ENCODE data around the gene GPC6.

The GPC6 gene

DNA sequence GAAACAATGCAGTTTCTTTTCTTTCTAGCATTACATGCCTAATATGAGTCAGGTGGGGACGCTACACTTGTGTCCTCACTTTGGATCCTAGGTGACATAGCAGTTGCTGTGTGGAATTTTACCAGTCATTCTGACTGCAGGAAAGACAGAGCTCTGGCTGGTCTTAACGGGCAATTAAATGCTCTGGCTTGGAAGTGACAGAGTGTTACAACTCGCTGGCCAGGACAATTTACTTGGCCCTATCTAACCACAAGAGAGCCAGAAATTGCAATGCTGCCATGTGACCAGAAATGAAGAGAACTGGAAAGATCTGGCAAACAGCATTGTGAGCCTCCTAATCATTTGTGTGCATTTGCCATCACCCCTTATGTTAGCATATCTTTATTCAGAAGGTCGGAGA lies 901.8 kb downstream of the GPC6 start:
- no peak overlapping the region for H3K27ac ChIP-seq
- no peaks in the 10 kb centered on the region for H3K79me2 ChIP-seq (ENCODE audit: insufficient read depth, low read depth)
- H3K4me3 ChIP-seq (IDR thresholded peaks at IDR 0.05; ENCODE audit: insufficient read depth, low read depth, low read length): no peak overlapping the region
- H3K9ac ChIP-seq: no peak overlapping the region
- H2AFZ ChIP-seq (ENCODE audit: low read depth): no peak overlapping the region
- no peaks in the 10 kb centered on the region for H4K20me1 ChIP-seq (ENCODE audit: insufficient read depth)
- no peaks in the 10 kb centered on the region for H3K36me3 ChIP-seq (ENCODE audit: insufficient read depth)
- H3K4me1 ChIP-seq (ENCODE audit: low read depth, poor library complexity, severe bottlenecking): peaks cover 16% of the 10 kb centered on the region
- no peaks in the 10 kb centered on the region for H3K27me3 ChIP-seq (ENCODE audit: insufficient read depth, low read depth)
- TF ChIP-seq, protein P1, sequence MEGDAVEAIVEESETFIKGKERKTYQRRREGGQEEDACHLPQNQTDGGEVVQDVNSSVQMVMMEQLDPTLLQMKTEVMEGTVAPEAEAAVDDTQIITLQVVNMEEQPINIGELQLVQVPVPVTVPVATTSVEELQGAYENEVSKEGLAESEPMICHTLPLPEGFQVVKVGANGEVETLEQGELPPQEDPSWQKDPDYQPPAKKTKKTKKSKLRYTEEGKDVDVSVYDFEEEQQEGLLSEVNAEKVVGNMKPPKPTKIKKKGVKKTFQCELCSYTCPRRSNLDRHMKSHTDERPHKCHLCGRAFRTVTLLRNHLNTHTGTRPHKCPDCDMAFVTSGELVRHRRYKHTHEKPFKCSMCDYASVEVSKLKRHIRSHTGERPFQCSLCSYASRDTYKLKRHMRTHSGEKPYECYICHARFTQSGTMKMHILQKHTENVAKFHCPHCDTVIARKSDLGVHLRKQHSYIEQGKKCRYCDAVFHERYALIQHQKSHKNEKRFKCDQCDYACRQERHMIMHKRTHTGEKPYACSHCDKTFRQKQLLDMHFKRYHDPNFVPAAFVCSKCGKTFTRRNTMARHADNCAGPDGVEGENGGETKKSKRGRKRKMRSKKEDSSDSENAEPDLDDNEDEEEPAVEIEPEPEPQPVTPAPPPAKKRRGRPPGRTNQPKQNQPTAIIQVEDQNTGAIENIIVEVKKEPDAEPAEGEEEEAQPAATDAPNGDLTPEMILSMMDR (conservative IDR thresholded peaks at IDR 0.05; ENCODE audit: low read depth, low read length): no peak
- H3K4me2 ChIP-seq: 0 out of 2 replicates have a peak overlapping the region, but pooled peaks have one; percentile 72

DNA sequence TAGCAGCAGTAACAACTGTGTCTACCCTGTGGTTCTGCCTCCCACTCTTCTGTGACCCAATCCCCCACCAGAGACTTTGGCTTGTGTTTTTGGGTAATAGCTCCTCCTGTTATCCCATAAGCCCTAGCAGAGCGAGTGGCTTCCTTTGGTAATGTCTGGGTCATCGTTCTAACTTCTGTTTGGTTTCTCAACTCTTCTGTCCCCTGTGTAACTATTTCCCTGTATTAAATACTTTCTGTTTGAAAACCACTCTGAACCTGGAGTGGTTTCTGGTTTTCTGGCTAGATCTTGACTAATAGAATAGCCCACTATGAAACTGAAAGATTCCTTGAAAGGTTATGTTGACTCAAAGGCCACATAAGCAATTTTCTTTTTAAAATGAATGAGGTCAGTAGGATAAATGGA lies 902.9 kb downstream of the GPC6 start:
- no peaks in the 10 kb centered on the region for H4K20me1 ChIP-seq (ENCODE audit: insufficient read depth)
- H3K27ac ChIP-seq: peak overlapping the region; percentile 37; the same call in 1 of the 2 replicates
- H3K4me2 ChIP-seq: peak overlapping the region; percentile 72
- H2AFZ ChIP-seq (ENCODE audit: low read depth): no peak overlapping the region
- no peaks in the 10 kb centered on the region for H3K79me2 ChIP-seq (ENCODE audit: insufficient read depth, low read depth)
- H3K9ac ChIP-seq: no peak overlapping the region
- no peaks in the 10 kb centered on the region for H3K36me3 ChIP-seq (ENCODE audit: insufficient read depth)
- TF ChIP-seq, protein P1 (conservative IDR thresholded peaks at IDR 0.05; ENCODE audit: low read depth, low read length): no peak
- no peaks in the 10 kb centered on the region for H3K27me3 ChIP-seq (ENCODE audit: insufficient read depth, low read depth)
- no peak overlapping the region for H3K4me3 ChIP-seq (IDR thresholded peaks at IDR 0.05; ENCODE audit: insufficient read depth, low read depth, low read length)
- H3K4me1 ChIP-seq (ENCODE audit: low read depth, poor library complexity, severe bottlenecking): peaks cover 16% of the 10 kb centered on the region

DNA sequence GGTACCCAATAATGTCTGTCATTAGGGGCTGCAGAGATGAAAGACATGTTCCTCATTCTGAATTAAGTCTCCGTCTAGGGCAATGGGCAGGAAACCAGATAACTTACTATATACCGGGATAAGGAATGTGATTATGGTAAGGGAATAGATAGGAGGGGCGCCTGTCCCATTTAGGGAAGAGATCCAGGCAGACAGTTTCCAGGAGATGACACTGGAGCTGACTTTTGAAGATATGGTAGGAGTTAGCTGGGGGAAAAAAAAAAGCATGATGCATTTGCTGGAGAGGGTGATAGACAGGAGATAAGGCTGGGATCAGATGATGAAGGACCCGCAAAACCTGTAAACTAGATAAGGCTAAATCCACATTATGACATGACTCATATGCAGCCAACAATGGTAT lies 912.2 kb downstream of the GPC6 start:
- H3K79me2 ChIP-seq (ENCODE audit: insufficient read depth, low read depth): no peaks in the 10 kb centered on the region
- H3K4me3 ChIP-seq (IDR thresholded peaks at IDR 0.05; ENCODE audit: insufficient read depth, low read depth, low read length): no peak overlapping the region
- no peak overlapping the region for H3K9ac ChIP-seq
- no peaks in the 10 kb centered on the region for H3K36me3 ChIP-seq (ENCODE audit: insufficient read depth)
- H3K27me3 ChIP-seq (ENCODE audit: insufficient read depth, low read depth): no peaks in the 10 kb centered on the region
- H3K27ac ChIP-seq: no peak overlapping the region
- no peaks in the 10 kb centered on the region for H3K4me1 ChIP-seq (ENCODE audit: low read depth, poor library complexity, severe bottlenecking)
- H4K20me1 ChIP-seq (ENCODE audit: insufficient read depth): no peaks in the 10 kb centered on the region
- no peak overlapping the region for H2AFZ ChIP-seq (ENCODE audit: low read depth)
- no peak overlapping the region for H3K4me2 ChIP-seq
- TF ChIP-seq, protein P1 (conservative IDR thresholded peaks at IDR 0.05; ENCODE audit: low read depth, low read length): no peak

DNA sequence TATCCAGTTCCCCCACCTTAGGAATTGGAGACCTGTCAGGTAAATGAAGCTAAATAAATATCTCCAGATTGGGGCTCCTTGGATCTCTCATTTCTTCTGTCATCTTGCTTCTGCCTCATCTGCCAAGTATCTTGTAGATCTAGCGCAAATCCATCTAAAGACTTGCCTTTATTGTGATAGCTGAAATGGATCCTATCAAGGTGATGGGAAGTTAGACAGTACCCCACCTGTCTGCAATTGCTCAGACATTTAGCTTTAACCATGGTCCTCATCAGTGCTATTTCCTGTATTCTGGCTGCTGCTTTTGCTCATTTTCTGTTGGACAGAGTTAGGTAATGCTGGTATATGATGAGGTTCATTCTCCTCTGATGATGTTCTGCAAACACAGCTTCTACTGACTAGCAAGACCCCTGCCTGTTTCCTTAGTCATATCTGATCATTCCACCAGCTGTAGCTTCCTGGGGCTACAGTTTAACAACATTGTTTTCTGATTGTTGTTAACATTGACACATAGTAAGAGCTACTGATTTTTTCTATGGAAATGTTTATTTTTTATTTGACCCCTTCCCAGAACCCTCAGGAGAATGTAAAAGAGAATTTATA lies 912.9 kb downstream of the GPC6 start:
- no peak overlapping the region for H3K4me3 ChIP-seq (IDR thresholded peaks at IDR 0.05; ENCODE audit: insufficient read depth, low read depth, low read length)
- no peak overlapping the region for H3K27ac ChIP-seq
- H3K4me2 ChIP-seq: no peak overlapping the region
- no peak overlapping the region for H3K9ac ChIP-seq
- no peaks in the 10 kb centered on the region for H3K4me1 ChIP-seq (ENCODE audit: low read depth, poor library complexity, severe bottlenecking)
- TF ChIP-seq, protein P1 (conservative IDR thresholded peaks at IDR 0.05; ENCODE audit: low read depth, low read length): no peak
- no peaks in the 10 kb centered on the region for H3K27me3 ChIP-seq (ENCODE audit: insufficient read depth, low read depth)
- H3K36me3 ChIP-seq (ENCODE audit: insufficient read depth): no peaks in the 10 kb centered on the region
- H3K79me2 ChIP-seq (ENCODE audit: insufficient read depth, low read depth): no peaks in the 10 kb centered on the region
- H2AFZ ChIP-seq (ENCODE audit: low read depth): no peak overlapping the region
- no peaks in the 10 kb centered on the region for H4K20me1 ChIP-seq (ENCODE audit: insufficient read depth)
